ENCODE measurements around the gene SAMD10.
"Not testable (repeated sequence)": the region's sequence is repeated elsewhere in the genome, so short reads cannot be mapped to it uniquely, and the experiment has no call there.

- TF ChIP-seq CTCF, POLR2A (IDR thresholded peaks at IDR 0.05): not testable (repeated sequence)
These were observed 50.0 kb downstream of the SAMD10 start for GRCh38 chr20:63929473-63929883.

Measured in stomach (tissue), 4 donors.